Prostate gland (tissue), 2 donors: ENCODE measurements around the gene OR1F1.

ENCODE experiments used
- CTCF ChIP-seq, 4 experiments: fragments of 200-600 bp in 2 of 4; fragments of 450-650 bp in 2 of 4; sonication (generic) in 2 of 4; IDR thresholded peaks; 1 replicate in 3 of 4; 2 replicates in 1 of 4; pipeline ENCODE4 v1.5.1; 2016 to 2019; ENCODE audit warnings: antibody characterized with exemption in 4 of 4, mild to moderate bottlenecking in 2 of 4, moderate library complexity in 2 of 4
- POLR2A ChIP-seq: fragments of 450-650 bp; IDR thresholded peaks from one replicate; pipeline ENCODE4 v1.6.1; 2016; ENCODE audit warnings: antibody characterized with exemption, mild to moderate bottlenecking
- POLR2AphosphoS5 ChIP-seq: sonication (generic); formaldehyde crosslinking; IDR thresholded peaks from one replicate; pipeline ENCODE4 v1.6.1; 2017; ENCODE audit warnings: antibody characterized with exemption

- TF ChIP-seq CTCF (IDR thresholded peaks at IDR 0.05) = no peak
- no peak for TF ChIP-seq POLR2A
- no peak for TF ChIP-seq POLR2AphosphoS5
These were observed 16.7 kb upstream of the OR1F1 start for GRCh38 chr16:3171181-3171854.
